Urinary bladder (tissue), 4 donors: ENCODE measurements around the gene LMX1B. TPM values are rescaled to one million over a fixed set of nuclear protein-coding genes. Genes with fewer than 3 reads are reported as not detected.
A peak's percentile ranks its signal among the peaks of the same experiment; 100 is the strongest.
"Not testable (repeated sequence)": the region's sequence is repeated elsewhere in the genome, so short reads cannot be mapped to it uniquely, and the experiment has no call there.

Experiments used
- DNase-seq: peaks from one replicate; pipeline ENCODE4 v3.0.0-alpha.2; 2015; ENCODE audit errors: extremely low spot score
- H3K27ac ChIP-seq: one replicate; pipeline ENCODE4 v1.5.1; 2013; ENCODE audit warnings: low read depth, mild to moderate bottlenecking, moderate library complexity
- H3K36me3 ChIP-seq: one replicate; pipeline ENCODE4 v1.6.1; 2013; ENCODE audit warnings: mild to moderate bottlenecking, moderate library complexity; ENCODE audit not compliant: insufficient read depth
- H3K4me1 ChIP-seq: one replicate; pipeline ENCODE4 v1.6.1; 2013; ENCODE audit warnings: mild to moderate bottlenecking, moderate library complexity; ENCODE audit not compliant: insufficient read depth
- H3K4me3 ChIP-seq: one replicate; pipeline ENCODE4 v1.5.1; 2013; ENCODE audit warnings: low read depth, low read length
- WGBS: extraction: QIAGEN DNeasy Blood & Tissue Kit; methylation state at CpG from one replicate; pipeline ENCODE4 v1.1.7; 2013; 5-methylcytosine and 5-hydroxymethylcytosine counted together
- polyA plus RNA-seq: library from polyadenylated mRNA; stranded (reverse); fragments of 200-250 nt; gene quantifications from one replicate; pipeline ENCODE4 v1.2.3, GENCODE V29; 2013
- total RNA-seq: library from RNA; depleted of rRNA; stranded (reverse); fragments of >200 nt; gene quantifications from one replicate; pipeline ENCODE4 v1.2.3, GENCODE V29; 2014
- donor health status: healthy with polysubstance abuse.
- donor health status: healthy.

The LMX1B gene
- total and polyA plus RNA-seq, 2 donors, result 0.04 TPM; not detected in 1

GRCh38 chr9:126703866-126704156, 90.1 kb downstream of the LMX1B start:
- Histone ChIP-seq H3K4me3 (no peak overlapping the region), H3K36me3 (no peaks in the 10 kb centered on the region), H3K4me1 (no peaks in the 10 kb centered on the region), H3K27ac (no peak overlapping the region)
- no peak for DNase-seq
- 89% methylated on average over 3 of the region's 3 CpGs for WGBS

- H3K4me1 ChIP-seq, result no peaks in the 10 kb centered on the region
- DNase-seq, result no peak
- 48% methylated on average over 14 of the region's 14 CpGs for WGBS
- H3K4me3 ChIP-seq, result no peak overlapping the region
- no peak overlapping the region for H3K27ac ChIP-seq
- H3K36me3 ChIP-seq, result no peaks in the 10 kb centered on the region
Observed at GRCh38 chr9:126704157-126704891, 90.6 kb downstream of the LMX1B start.

GRCh38 chr9:126704892-126705766, 91.4 kb downstream of the LMX1B start:
- H3K27ac ChIP-seq, result no peak overlapping the region
- peak; percentile 32 for DNase-seq
- WGBS, result 7% methylated on average over 36 of the region's 36 CpGs
- H3K4me1 ChIP-seq, result no peaks in the 10 kb centered on the region
- H3K4me3 ChIP-seq, result no peak overlapping the region
- no peaks in the 10 kb centered on the region for H3K36me3 ChIP-seq

- H3K27ac ChIP-seq, result no peak overlapping the region
- 43% methylated on average over 41 of the region's 41 CpGs for WGBS
- no peak overlapping the region for H3K4me3 ChIP-seq
- DNase-seq, result no peak
- H3K36me3 ChIP-seq, result no peaks in the 10 kb centered on the region
- no peaks in the 10 kb centered on the region for H3K4me1 ChIP-seq
Observed at GRCh38 chr9:126705767-126706697, 92.3 kb downstream of the LMX1B start.

GRCh38 chr9:126706698-126707053, 92.9 kb downstream of the LMX1B start:
- Histone ChIP-seq H3K27ac (no peak overlapping the region), H3K36me3 (no peaks in the 10 kb centered on the region), H3K4me3 (no peak overlapping the region), H3K4me1 (no peaks in the 10 kb centered on the region)
- DNase-seq, result no peak
- WGBS, result 72% methylated on average over 5 of the region's 5 CpGs

DNA sequence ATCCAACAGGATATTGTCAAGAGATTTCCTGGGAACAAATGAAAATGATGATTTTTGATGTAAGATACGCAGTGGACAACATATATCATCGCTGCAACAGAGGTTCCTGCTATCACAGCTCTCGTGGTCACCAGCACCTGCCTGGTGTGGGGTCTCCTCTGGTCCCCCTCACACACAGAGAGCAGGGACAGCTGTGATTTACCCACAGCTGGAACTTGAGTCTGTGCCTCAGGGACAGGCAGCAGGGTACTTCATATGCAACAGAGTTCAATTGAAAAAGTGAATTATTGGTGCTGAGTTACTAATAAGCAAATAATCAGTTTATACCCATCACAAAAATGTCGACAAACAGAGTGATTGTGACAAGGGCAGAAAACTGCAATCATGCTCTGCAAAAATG, 93.4 kb downstream of the LMX1B start:
- no peaks in the 10 kb centered on the region for H3K4me1 ChIP-seq
- no peaks in the 10 kb centered on the region for H3K36me3 ChIP-seq
- no peak for DNase-seq
- WGBS, result 79% methylated on average over 4 of the region's 4 CpGs
- no peak overlapping the region for H3K27ac ChIP-seq
- no peak overlapping the region for H3K4me3 ChIP-seq

GRCh38 chr9:126707712-126708111, 94.0 kb downstream of the LMX1B start:
- H3K36me3 ChIP-seq, H3K4me1 ChIP-seq, DNase-seq, H3K4me3 ChIP-seq, H3K27ac ChIP-seq: not testable (repeated sequence)
- 95% methylated on average over 10 of the region's 10 CpGs for WGBS

DNA sequence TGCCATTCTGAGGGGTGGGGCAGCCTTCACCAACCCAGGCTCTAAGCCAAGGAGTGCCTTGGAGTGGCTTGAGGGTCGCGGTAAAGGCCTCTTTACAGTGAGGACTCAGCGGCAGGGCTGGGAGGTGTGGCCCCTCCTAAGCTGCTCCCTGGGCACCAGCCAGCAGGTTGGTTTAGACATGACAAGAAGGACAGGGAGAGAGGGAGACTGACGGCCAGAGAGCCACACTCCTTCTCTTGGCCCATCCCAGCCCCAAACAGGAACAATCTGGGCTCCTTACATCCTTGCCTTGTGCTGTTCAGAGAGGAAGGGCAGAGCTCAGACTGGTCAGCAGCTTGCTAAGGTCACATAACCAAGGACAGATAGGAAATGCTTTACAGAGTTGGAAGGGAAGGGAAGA, 94.5 kb downstream of the LMX1B start:
- no peaks in the 10 kb centered on the region for H3K36me3 ChIP-seq
- 69% methylated on average over 4 of the region's 4 CpGs for WGBS
- no peak overlapping the region for H3K27ac ChIP-seq
- H3K4me3 ChIP-seq, result no peak overlapping the region
- DNase-seq, result no peak
- no peaks in the 10 kb centered on the region for H3K4me1 ChIP-seq

GRCh38 chr9:126709241-126709640, 95.5 kb downstream of the LMX1B start:
- Histone ChIP-seq H3K27ac (no peak overlapping the region), H3K4me1 (no peaks in the 10 kb centered on the region), H3K4me3 (no peak overlapping the region), H3K36me3 (no peaks in the 10 kb centered on the region)
- 91% methylated on average over 3 of the region's 3 CpGs for WGBS
- no peak for DNase-seq

DNA sequence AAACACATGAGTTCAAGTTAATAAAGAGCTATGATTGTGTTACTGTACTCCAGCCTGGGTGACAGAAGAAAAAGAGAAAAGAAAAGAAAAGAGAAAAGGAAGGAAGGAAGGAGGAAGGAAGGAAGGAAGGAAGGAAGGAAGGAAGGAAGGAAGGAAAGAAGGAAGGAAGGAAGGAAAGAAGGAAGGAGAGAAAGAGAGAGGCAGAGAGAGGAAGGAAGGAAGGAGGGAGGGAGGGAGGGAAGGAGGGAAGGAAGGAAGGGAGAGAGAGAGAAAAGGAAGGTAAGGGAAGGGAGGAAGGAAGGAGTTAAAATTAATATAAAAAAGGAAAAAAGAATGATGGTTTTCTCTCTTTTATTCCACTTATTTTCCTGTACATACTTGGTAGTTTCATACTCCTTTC, 101.7 kb downstream of the LMX1B start:
- H3K4me1 ChIP-seq, result no peaks in the 10 kb centered on the region
- no peaks in the 10 kb centered on the region for H3K36me3 ChIP-seq
- DNase-seq, result no peak
- no peak overlapping the region for H3K27ac ChIP-seq
- no peak overlapping the region for H3K4me3 ChIP-seq

DNA sequence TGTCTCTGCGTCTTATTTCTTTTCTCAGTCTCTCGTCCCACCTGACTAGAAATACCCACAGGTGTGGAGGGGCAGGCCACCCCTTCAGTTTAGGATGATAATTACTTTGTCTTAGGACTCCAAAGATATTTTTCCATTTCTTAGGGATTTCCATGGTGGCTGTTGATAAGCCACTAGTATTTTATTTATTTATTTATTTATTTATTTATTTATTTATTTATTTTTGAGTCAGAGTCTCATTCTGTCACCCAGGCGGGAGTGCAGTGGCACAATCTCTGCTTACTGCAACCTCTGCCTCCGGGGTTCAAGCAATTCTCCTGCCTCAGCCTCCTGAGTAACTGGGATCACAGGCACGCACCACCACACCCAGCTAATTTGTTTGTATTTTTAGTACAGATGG, 103.7 kb downstream of the LMX1B start:
- H3K4me1 ChIP-seq, DNase-seq: not testable (repeated sequence)
- 90% methylated on average over 5 of the region's 5 CpGs for whole genome bisulfite sequencing

DNA sequence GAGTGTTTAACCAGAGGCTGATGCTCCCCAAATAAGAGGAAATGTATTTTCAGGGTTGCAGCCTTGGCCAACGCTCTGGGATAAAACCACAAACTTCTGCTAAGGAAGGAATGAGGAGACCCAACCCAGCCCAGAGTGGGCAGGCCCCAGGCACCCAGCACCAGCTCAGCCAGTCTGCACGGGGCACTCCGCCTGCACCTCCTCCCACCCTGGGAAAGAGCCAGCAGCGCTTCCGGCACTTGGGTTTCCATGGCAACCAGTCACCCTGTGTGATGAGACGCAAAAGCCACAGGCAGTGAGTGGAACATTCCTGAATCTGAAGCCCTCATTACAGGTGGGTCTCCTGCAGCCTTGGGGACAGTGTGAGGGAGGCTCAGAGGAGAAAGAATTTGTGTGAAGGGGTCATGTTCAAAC, 105.9 kb downstream of the LMX1B start:
- 38% methylated on average over 6 of the region's 6 CpGs for WGBS
- peak; percentile 36 for DNase-seq
- H3K4me3 ChIP-seq, result no peak overlapping the region
- peaks cover 2% of the 10 kb centered on the region for H3K4me1 ChIP-seq
- H3K27ac ChIP-seq, result no peak overlapping the region
- H3K36me3 ChIP-seq, result no peaks in the 10 kb centered on the region

More for the DNA sequence above, 103.7 kb downstream of the LMX1B start:
- not testable (repeated sequence) for H3K4me3 ChIP-seq, H3K36me3 ChIP-seq, H3K27ac ChIP-seq

GRCh38 chr9:126720036-126720435, 106.3 kb downstream of the LMX1B start:
- WGBS, result 79% methylated on average over 5 of the region's 5 CpGs
- Histone ChIP-seq H3K27ac (no peak overlapping the region), H3K4me3 (no peak overlapping the region), H3K36me3 (no peaks in the 10 kb centered on the region), H3K4me1 (peaks cover 2% of the 10 kb centered on the region)
- DNase-seq, result no peak
